Breast epithelium (tissue), 3 donors: ENCODE results near the gene TRIM59.

ENCODE experiments used
- CTCF ChIP-seq, 3 donors: fragments of 450-650 bp; IDR thresholded peaks; one replicate each; pipeline ENCODE4 v1.5.1; 2016 to 2017; ENCODE audit warnings: antibody characterized with exemption in 3 of 3, mild to moderate bottlenecking in 3 of 3, moderate library complexity in 3 of 3
- POLR2AphosphoS5 ChIP-seq, 3 donors: sonication (generic); formaldehyde crosslinking; IDR thresholded peaks; one replicate each; pipeline ENCODE4 v1.6.1; 2017; ENCODE audit warnings: antibody characterized with exemption in 3 of 3

GRCh38 chr3:160402221-160403027 lies 47.2 kb downstream of the TRIM59 start:
- TF ChIP-seq CTCF (IDR thresholded peaks at IDR 0.05) (no peak), POLR2AphosphoS5 (IDR thresholded peaks at IDR 0.05) (no peak)
